Karpas-422 (cell line): ENCODE data around the gene TMEM117. TPM values are rescaled to one million over a fixed set of nuclear protein-coding genes. Genes with fewer than 3 reads are reported as not detected.

ENCODE experiments used
- DNase-seq: peaks from one replicate; pipeline ENCODE4 v3.0.0-alpha.2; 2015
- H2AFZ ChIP-seq: fragments of 200-600 bp; sonication (generic); 2 replicates; pipeline ENCODE4 v1.6.1; 2014; ENCODE audit warnings: antibody characterized with exemption, low read length, mixed read lengths
- H3K27ac ChIP-seq: fragments of 200-600 bp; sonication (generic); 2 replicates; pipeline ENCODE4 v1.5.1; 2014; ENCODE audit warnings: mild to moderate bottlenecking, low read length, moderate library complexity
- H3K27me3 ChIP-seq: fragments of 200-600 bp; sonication (generic); 2 replicates; pipeline ENCODE4 v1.6.1; 2014; ENCODE audit warnings: low read length, mixed read lengths
- H3K36me3 ChIP-seq: fragments of 200-600 bp; sonication (generic); 2 replicates; pipeline ENCODE4 v1.6.1; 2014; ENCODE audit warnings: low read length, mixed read lengths; ENCODE audit not compliant: insufficient read depth
- H3K4me1 ChIP-seq: fragments of 200-600 bp; sonication (generic); 2 replicates; pipeline ENCODE4 v1.6.1; 2014; ENCODE audit warnings: mild to moderate bottlenecking, low read length, mixed read lengths
- H3K4me2 ChIP-seq: fragments of 200-600 bp; sonication (generic); 2 replicates; pipeline ENCODE4 v1.6.1; 2014; ENCODE audit warnings: low read length, low read depth, mild to moderate bottlenecking; ENCODE audit not compliant: poor library complexity, severe bottlenecking
- H3K4me3 ChIP-seq: fragments of 200-600 bp; sonication (generic); 2 replicates; pipeline ENCODE4 v1.5.1; 2014; ENCODE audit warnings: mild to moderate bottlenecking, antibody characterized with exemption, low read length, mixed read lengths
- H3K79me2 ChIP-seq: fragments of 200-600 bp; sonication (generic); 2 replicates; pipeline ENCODE4 v1.6.1; 2014; ENCODE audit warnings: mild to moderate bottlenecking, low read length, mixed read lengths
- H3K9ac ChIP-seq: fragments of 200-600 bp; sonication (generic); 2 replicates; pipeline ENCODE4 v1.6.0; 2014; ENCODE audit warnings: low read length
- H3K9me2 ChIP-seq: fragments of 200-600 bp; sonication (generic), shearing (Covaris generic); replicated peaks from 2 replicates; pipeline ENCODE4 v1.6.0; 2014; ENCODE audit warnings: mild to moderate bottlenecking, low read length, moderate library complexity; ENCODE audit not compliant: insufficient read depth
- H3K9me3 ChIP-seq: fragments of 300-700, 200-600 bp; sonication (generic); 2 replicates; pipeline ENCODE4 v1.6.1; 2014; ENCODE audit warnings: low read length, mixed read lengths
- H4K20me1 ChIP-seq: fragments of 200-600 bp; sonication (generic); 2 replicates; pipeline ENCODE4 v1.6.1; 2014; ENCODE audit warnings: mild to moderate bottlenecking, antibody characterized with exemption, low read length, low read depth; ENCODE audit not compliant: insufficient read depth
- total RNA-seq: library from RNA; depleted of rRNA; stranded (reverse); fragments of >200 nt; shearing (Covaris generic); gene quantifications from 2 replicates; pipeline ENCODE4 v1.2.3, GENCODE V29; 2014; ENCODE audit warnings: low replicate concordance

Gene TMEM117
- total RNA-seq, 1 experiment from 2014 or later = 13.3 TPM

DNA sequence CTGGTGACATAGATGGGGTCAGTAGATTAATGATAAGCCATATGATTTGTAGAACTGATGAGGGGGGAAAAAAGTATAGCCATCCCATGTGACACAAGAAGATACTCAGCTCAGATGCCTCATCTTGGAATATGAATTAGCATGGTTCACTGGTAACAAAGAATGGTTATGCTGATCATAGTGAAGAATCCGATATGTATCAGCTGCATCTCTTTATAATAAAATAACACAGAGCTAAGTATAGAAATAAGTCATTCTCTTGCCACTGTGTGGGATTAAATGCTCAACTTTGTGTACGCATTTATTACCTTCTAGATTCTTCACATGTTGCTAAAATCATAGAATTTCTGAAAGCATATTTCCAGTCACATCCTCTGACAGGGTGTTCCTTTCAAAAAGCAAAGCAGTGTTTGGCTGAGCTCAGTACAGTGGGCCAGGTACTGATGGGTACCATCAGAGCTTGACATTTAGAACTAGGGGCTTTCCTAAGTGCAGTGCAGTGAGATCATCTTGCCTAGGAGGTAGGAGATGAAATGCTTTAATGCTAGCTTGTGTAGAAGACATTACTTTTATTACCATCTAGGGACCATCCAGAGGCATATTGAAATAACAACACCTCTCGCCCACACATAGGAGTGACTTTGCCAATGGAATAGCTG, 256.2 kb downstream of the TMEM117 start:
- H3K4me3 ChIP-seq = no peak overlapping the region
- no peak overlapping the region for H2AFZ ChIP-seq
- no peaks in the 10 kb centered on the region for H3K36me3 ChIP-seq
- H3K27ac ChIP-seq = no peak overlapping the region
- H4K20me1 ChIP-seq = no peaks in the 10 kb centered on the region
- H3K9ac ChIP-seq = no peak overlapping the region
- no peaks in the 10 kb centered on the region for H3K27me3 ChIP-seq
- DNase-seq = no peak
- no peak overlapping the region for H3K4me2 ChIP-seq
- H3K4me1 ChIP-seq = no peaks in the 10 kb centered on the region
- no peaks in the 10 kb centered on the region for H3K9me3 ChIP-seq
- H3K9me2 ChIP-seq = no peaks in the 10 kb centered on the region
- no peaks in the 10 kb centered on the region for H3K79me2 ChIP-seq

DNA sequence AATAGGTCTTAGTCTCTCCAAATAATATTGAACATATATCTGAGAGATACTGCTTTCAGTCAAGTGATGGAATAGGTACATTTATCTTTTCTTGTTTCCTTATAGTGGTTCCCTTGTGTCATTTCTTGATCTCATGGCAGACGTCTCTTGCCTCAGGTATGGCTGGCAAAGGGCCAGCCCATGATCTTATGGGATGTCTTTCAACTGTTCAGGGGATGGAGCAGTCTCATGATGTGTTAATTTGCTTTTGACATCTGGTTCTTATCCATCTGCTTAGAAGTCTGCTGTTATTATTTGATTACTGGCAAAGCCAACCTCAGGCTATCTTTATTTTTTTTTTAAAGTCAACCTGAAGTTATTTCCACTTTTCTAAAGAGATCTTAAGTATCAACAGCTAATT, 262.9 kb downstream of the TMEM117 start:
- H2AFZ ChIP-seq = no peak overlapping the region

DNA sequence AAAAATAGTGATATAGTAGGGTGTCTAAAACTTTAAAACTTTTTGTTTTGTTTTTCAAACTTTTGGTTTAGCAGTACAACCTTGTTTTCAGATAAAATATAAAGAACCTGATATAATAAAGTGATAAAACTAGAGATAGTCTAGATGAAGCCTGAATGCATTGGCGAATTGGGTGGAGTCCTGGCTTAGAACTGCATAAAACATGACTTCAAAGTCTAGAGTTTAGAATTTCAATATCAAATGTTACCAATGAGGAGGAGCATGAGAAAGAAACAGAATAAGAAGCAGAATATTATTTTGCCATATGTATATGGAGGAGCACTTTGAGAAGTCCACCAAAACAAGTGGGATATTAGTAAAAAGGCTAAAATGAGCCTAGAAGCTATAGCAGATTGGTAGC, 263.6 kb downstream of the TMEM117 start:
- Histone ChIP-seq H3K9me2 (no peaks in the 10 kb centered on the region), H3K4me1 (no peaks in the 10 kb centered on the region), H4K20me1 (no peaks in the 10 kb centered on the region), H3K79me2 (no peaks in the 10 kb centered on the region), H2AFZ (no peak overlapping the region), H3K4me3 (no peak overlapping the region), H3K36me3 (no peaks in the 10 kb centered on the region), H3K27me3 (no peaks in the 10 kb centered on the region), H3K9me3 (no peaks in the 10 kb centered on the region), H3K4me2 (no peak overlapping the region), H3K9ac (no peak overlapping the region), H3K27ac (no peak overlapping the region)
- no peak for DNase-seq

More for the DNA sequence above, 262.9 kb downstream of the TMEM117 start:
- H3K27me3 ChIP-seq = no peaks in the 10 kb centered on the region
- no peak overlapping the region for H3K27ac ChIP-seq
- H3K9me3 ChIP-seq = no peaks in the 10 kb centered on the region
- no peaks in the 10 kb centered on the region for H3K4me1 ChIP-seq
- H3K9ac ChIP-seq = no peak overlapping the region
- no peak overlapping the region for H3K4me3 ChIP-seq
- H3K36me3 ChIP-seq = no peaks in the 10 kb centered on the region
- no peak overlapping the region for H3K4me2 ChIP-seq
- H4K20me1 ChIP-seq = no peaks in the 10 kb centered on the region
- H3K79me2 ChIP-seq = no peaks in the 10 kb centered on the region
- no peaks in the 10 kb centered on the region for H3K9me2 ChIP-seq
- no peak for DNase-seq

DNA sequence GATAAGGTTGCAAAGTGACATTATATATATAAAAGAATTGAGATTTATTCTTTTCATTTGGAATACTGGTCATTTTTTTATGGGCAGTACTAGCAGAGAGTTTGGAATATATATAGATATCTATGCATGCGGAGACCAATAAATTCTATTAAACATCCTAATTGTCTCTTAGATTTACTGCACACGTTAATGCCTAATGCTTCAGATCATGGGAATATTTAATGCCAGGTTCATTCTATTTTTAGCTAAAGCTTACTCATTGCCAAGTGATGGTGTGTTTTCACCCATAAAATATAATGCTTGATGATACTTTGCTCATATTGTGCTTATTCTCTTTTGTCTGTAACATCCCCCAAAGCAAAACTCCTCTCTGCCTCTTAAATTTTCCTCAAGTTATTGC, 264.4 kb downstream of the TMEM117 start:
- H3K9me2 ChIP-seq = no peaks in the 10 kb centered on the region
- H3K27ac ChIP-seq = no peak overlapping the region
- H2AFZ ChIP-seq = no peak overlapping the region
- no peak for DNase-seq
- H3K79me2 ChIP-seq = no peaks in the 10 kb centered on the region
- no peaks in the 10 kb centered on the region for H3K9me3 ChIP-seq
- no peak overlapping the region for H3K9ac ChIP-seq
- no peak overlapping the region for H3K4me2 ChIP-seq
- H4K20me1 ChIP-seq = no peaks in the 10 kb centered on the region
- H3K27me3 ChIP-seq = no peaks in the 10 kb centered on the region
- no peaks in the 10 kb centered on the region for H3K36me3 ChIP-seq
- no peaks in the 10 kb centered on the region for H3K4me1 ChIP-seq
- H3K4me3 ChIP-seq = no peak overlapping the region

DNA sequence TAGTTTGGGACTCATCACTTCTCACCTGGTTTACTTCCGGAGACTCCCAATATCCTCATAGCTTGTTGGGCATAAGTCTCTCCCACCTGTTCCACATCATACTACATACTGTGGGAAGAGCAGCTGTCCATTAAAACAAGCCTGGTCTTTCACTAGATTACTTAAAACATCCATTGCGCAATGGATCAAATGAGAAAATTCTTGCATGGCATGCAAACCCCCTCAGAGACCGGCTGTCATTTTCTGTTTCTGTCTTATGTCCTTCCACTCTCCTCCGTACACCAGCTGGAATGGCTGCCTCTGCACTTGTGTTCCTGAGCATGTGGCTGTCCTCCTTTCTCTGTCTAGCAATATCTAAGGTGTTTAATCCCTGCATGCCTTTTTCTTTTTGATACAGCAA, 265.6 kb downstream of the TMEM117 start:
- Histone ChIP-seq H4K20me1 (no peaks in the 10 kb centered on the region), H3K4me3 (no peak overlapping the region), H3K4me1 (no peaks in the 10 kb centered on the region), H3K36me3 (no peaks in the 10 kb centered on the region), H2AFZ (no peak overlapping the region), H3K4me2 (no peak overlapping the region), H3K9ac (no peak overlapping the region), H3K79me2 (no peaks in the 10 kb centered on the region), H3K27ac (no peak overlapping the region), H3K9me3 (no peaks in the 10 kb centered on the region), H3K27me3 (no peaks in the 10 kb centered on the region), H3K9me2 (no peaks in the 10 kb centered on the region)
- no peak for DNase-seq

DNA sequence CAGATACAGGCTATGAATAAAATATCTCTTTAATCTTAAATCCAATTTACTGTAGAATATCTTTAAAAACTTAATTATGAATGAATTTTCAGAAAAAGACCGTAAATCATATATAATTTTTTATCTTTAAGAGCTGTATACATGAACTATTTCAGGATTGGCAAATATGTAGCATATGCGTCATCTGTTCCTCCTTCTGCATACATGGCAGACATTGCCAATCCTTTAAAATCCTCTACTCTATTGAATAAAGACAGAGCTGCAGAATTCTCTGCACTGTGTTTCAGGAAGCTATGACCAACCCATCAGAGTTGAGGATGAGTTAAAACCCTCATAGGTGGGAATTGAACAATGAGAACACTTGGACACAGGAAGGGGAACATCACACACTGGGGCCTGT, 279.0 kb downstream of the TMEM117 start:
- Histone ChIP-seq H3K9ac (no peak overlapping the region), H3K27me3 (0 out of 2 replicates have a peak, but pooled peaks cover 4% of the 10 kb centered on the region), H3K4me1 (no peaks in the 10 kb centered on the region), H2AFZ (no peak overlapping the region), H3K79me2 (no peaks in the 10 kb centered on the region), H3K27ac (no peak overlapping the region), H3K4me3 (no peak overlapping the region), H3K4me2 (no peak overlapping the region), H3K36me3 (no peaks in the 10 kb centered on the region), H3K9me2 (no peaks in the 10 kb centered on the region), H3K9me3 (no peaks in the 10 kb centered on the region), H4K20me1 (no peaks in the 10 kb centered on the region)
- DNase-seq = no peak

DNA sequence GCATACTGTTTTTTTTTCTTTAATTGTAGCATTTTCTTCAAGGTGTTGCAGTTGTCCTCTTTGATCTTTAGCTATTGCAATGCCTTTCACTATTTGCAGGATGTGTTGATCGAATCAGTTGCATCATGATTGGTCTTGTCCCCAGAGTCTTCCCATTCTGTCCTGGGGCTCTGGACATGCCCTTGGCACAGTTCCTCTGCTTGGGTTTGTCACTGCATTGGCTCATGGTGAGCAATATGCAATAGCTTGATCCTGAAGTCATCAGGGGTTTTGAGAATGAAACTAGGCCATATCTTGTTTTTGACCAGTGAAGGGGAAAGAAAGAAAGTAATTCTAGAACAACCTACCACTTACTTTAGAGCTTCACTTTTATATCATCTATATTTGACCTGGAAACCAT, 281.5 kb downstream of the TMEM117 start:
- no peaks in the 10 kb centered on the region for H3K4me1 ChIP-seq
- no peaks in the 10 kb centered on the region for H3K79me2 ChIP-seq
- H3K27ac ChIP-seq = no peak overlapping the region
- no peaks in the 10 kb centered on the region for H3K36me3 ChIP-seq
- H3K27me3 ChIP-seq = 0 out of 2 replicates have a peak, but pooled peaks cover 4% of the 10 kb centered on the region
- no peak overlapping the region for H3K4me3 ChIP-seq
- no peak for DNase-seq
- no peaks in the 10 kb centered on the region for H3K9me3 ChIP-seq
- H3K9me2 ChIP-seq = no peaks in the 10 kb centered on the region
- H3K9ac ChIP-seq = no peak overlapping the region
- H3K4me2 ChIP-seq = no peak overlapping the region
- H2AFZ ChIP-seq = no peak overlapping the region
- H4K20me1 ChIP-seq = no peaks in the 10 kb centered on the region

DNA sequence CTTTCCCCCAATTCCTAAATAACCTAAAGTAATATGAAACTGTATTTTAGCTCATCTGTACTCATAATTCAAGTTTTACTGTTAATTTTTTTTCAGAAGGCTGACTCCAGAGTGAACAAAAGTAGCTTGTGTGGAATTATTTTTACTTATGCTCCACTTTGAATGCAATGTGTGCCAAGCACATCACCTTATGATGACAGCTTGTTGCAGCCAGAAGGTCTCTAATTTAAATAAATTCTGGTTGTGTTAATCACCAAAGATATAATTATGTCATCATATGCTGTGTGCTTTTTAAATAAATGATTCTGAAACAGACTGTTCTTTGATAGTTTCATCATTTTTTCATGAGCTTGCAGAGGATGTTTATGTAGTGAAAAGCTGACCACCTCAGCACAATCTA, 283.1 kb downstream of the TMEM117 start:
- H3K9me3 ChIP-seq = no peaks in the 10 kb centered on the region
- 0 out of 2 replicates have a peak, but pooled peaks cover 4% of the 10 kb centered on the region for H3K27me3 ChIP-seq
- H4K20me1 ChIP-seq = no peaks in the 10 kb centered on the region
- H3K36me3 ChIP-seq = no peaks in the 10 kb centered on the region
- H3K4me1 ChIP-seq = no peaks in the 10 kb centered on the region
- no peaks in the 10 kb centered on the region for H3K9me2 ChIP-seq
- no peak overlapping the region for H2AFZ ChIP-seq
- no peaks in the 10 kb centered on the region for H3K79me2 ChIP-seq
- H3K4me2 ChIP-seq = no peak overlapping the region
- no peak for DNase-seq
- no peak overlapping the region for H3K4me3 ChIP-seq
- no peak overlapping the region for H3K9ac ChIP-seq
- H3K27ac ChIP-seq = no peak overlapping the region
